ENCODE results near the gene GPR26. TPM values are rescaled to one million over a fixed set of nuclear protein-coding genes. Genes with fewer than 3 reads are reported as not detected.

The GPR26 gene
- polyA plus RNA-seq, 1 experiment, result 0.01 TPM

DNA sequence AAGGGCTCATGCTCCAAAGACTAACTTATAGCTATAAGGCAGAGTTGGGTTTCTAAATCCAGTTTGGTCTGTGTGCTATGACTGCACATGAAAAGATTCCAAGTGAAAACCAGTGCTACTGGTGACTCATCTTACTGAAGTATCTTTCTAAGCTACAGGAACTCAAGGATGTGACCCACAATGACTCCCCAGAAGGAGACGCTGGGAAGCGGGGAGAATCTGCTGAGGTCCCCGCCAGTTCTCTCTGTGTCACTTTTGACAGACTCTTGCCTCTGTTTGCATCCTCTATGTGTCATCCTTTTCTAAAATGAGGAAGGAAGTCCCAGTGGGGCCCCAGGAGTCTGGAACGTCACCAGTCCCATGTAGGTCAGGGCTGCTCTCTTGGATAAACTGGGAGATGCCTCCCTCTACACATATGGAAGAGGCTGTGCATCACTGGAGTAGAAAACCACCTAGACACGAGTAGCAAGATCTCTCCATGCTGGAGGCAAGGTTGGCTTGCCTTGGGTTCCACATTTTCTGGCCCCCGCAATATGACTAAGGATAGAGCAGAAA lies 28.8 kb upstream of the GPR26 start:
- no peaks in the 10 kb centered on the region for H3K27me3 ChIP-seq (ENCODE audit: control insufficient read depth, insufficient read depth, low read length)
- CTCF ChIA-PET, result no interaction called here
- no peak overlapping the region for H3K4me3 ChIP-seq (ENCODE audit: low read depth, low read length)
- POLR2A ChIA-PET, result interaction anchor here (0.6 kb wide), 1 partner anchor 527 kb away, joined by 7 read pairs; no protein-coding TSS in a partner anchor
- peak; percentile 50 for DNase-seq (ENCODE audit: low read depth)
- no peaks in the 10 kb centered on the region for H3K36me3 ChIP-seq (ENCODE audit: control insufficient read depth, insufficient read depth, low read length)
- TF ChIP-seq, protein P1, sequence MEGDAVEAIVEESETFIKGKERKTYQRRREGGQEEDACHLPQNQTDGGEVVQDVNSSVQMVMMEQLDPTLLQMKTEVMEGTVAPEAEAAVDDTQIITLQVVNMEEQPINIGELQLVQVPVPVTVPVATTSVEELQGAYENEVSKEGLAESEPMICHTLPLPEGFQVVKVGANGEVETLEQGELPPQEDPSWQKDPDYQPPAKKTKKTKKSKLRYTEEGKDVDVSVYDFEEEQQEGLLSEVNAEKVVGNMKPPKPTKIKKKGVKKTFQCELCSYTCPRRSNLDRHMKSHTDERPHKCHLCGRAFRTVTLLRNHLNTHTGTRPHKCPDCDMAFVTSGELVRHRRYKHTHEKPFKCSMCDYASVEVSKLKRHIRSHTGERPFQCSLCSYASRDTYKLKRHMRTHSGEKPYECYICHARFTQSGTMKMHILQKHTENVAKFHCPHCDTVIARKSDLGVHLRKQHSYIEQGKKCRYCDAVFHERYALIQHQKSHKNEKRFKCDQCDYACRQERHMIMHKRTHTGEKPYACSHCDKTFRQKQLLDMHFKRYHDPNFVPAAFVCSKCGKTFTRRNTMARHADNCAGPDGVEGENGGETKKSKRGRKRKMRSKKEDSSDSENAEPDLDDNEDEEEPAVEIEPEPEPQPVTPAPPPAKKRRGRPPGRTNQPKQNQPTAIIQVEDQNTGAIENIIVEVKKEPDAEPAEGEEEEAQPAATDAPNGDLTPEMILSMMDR (IDR thresholded peaks at IDR 0.05; ENCODE audit: insufficient read depth, low read depth, low read length), result no peak

DNA sequence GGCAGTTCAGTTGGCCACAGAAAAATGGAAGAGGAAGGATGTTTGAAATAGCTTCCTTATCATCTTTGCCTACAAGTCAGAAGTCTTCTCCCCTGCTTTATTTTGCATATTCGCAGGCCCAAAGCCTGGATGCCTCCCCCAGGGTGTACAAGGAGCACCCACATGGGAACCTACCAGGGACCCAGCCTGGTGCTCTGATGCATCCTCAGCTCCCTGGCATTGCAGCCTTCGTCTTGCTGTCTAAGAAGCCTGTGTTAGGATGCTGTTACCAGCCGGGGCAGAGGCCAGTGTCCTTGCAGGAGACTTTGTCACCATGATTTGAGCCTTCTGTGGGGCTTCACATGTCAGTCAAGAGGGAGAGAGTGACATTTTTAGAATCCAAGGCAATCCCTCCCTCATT lies 27.0 kb upstream of the GPR26 start:
- CTCF ChIA-PET, result interaction anchor here (1.3 kb wide), 1 partner anchor 54 kb away, joined by 3 read pairs; no protein-coding TSS in a partner anchor
- no peaks in the 10 kb centered on the region for H3K36me3 ChIP-seq (ENCODE audit: control insufficient read depth, insufficient read depth, low read length)

DNA sequence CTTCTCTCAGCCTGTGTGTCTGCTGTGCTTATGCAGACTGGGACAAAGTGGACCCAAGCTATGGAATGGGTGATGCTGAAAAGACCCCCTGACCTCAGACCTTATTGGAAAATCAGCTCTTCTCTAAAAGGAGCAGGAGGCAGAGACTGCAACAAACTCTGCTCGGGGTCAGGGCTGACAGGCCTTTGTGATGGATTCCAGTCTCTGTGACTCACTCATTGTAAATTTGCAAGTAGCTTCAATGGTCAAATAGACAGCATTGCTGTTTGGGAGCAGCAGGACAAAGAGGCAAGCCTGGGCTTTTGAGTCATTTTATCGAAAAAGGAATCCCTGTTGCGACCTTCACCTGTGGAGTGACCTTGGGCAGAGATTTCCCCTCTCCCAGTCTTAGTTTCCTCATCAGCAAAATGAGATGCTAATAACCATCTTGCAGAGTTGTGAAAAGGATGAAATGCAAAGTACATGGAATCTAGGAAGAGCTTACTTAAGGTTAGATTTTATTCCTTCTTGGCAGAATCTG lies 26.1 kb upstream of the GPR26 start:
- no peak for DNase-seq (ENCODE audit: low read depth)
- Histone ChIP-seq H3K4me3 (ENCODE audit: low read depth, low read length) (no peak overlapping the region), H3K27me3 (ENCODE audit: control insufficient read depth, insufficient read depth, low read length) (no peaks in the 10 kb centered on the region), H3K36me3 (ENCODE audit: control insufficient read depth, insufficient read depth, low read length) (no peaks in the 10 kb centered on the region)
- POLR2A ChIA-PET, result interaction anchor here (0.6 kb wide), 1 partner anchor 18 kb away, joined by 4 read pairs; no protein-coding TSS in a partner anchor
- TF ChIP-seq, protein P1 (IDR thresholded peaks at IDR 0.05; ENCODE audit: insufficient read depth, low read depth, low read length), result no peak
- CTCF ChIA-PET, result interaction anchor here (0.6 to 1.4 kb wide), 3 partner anchors 38 to 79 kb away, joined by 3 to 4 read pairs (median 3); no protein-coding TSS in a partner anchor

More for the DNA sequence above, 27.0 kb upstream of the GPR26 start:
- POLR2A ChIA-PET, result no interaction called here
- TF ChIP-seq, protein P1 (IDR thresholded peaks at IDR 0.05; ENCODE audit: insufficient read depth, low read depth, low read length), result no peak
- DNase-seq (ENCODE audit: low read depth), result no peak
- Histone ChIP-seq H3K27me3 (ENCODE audit: control insufficient read depth, insufficient read depth, low read length) (no peaks in the 10 kb centered on the region), H3K4me3 (ENCODE audit: low read depth, low read length) (no peak overlapping the region)

DNA sequence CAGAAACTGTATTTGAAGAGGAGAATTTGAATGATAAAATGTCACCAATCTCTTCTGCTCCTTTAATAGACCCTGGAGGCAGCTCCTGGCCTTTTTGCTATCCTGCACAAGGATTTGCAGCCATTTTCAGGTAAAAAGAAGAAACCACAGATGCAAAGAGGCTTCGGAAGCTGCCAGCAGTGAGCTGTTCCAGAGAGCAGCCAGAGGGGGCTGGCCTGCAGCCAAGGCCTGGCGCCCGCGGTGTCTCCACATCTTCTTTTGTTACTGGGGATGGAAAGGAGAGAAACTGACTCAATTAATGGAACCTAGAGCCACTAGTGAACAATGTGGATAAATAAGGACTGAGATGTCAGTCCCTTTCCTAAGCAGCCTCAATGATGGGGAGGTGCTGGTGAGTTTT lies 23.9 kb upstream of the GPR26 start:
- POLR2A ChIA-PET, result no interaction called here
- CTCF ChIA-PET, result no interaction called here
- H3K4me3 ChIP-seq (ENCODE audit: low read depth, low read length), result no peak overlapping the region
- DNase-seq (ENCODE audit: low read depth), result no peak
- no peaks in the 10 kb centered on the region for H3K36me3 ChIP-seq (ENCODE audit: control insufficient read depth, insufficient read depth, low read length)
- no peaks in the 10 kb centered on the region for H3K27me3 ChIP-seq (ENCODE audit: control insufficient read depth, insufficient read depth, low read length)
- TF ChIP-seq, protein P1 (IDR thresholded peaks at IDR 0.05; ENCODE audit: insufficient read depth, low read depth, low read length), result no peak

DNA sequence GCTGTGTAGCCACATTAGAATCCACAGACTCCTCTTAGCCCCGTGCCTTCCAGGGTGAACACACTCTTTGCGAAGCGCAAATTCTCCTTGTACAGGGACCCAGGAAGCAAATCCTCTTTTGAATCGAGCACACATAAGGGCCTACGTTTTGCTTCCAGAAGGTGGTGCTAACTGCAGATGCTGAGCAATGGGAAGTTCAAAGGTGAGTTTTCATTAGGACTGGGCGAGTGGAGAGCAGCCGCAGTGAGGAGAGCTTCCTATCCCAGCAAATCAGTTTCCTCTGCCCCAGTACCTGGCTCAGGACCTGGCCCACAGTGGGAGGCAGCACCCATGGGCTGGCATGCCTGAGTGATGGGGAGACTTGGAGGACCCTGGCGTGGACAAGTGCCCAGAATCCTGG lies 23.5 kb upstream of the GPR26 start:
- Histone ChIP-seq H3K4me3 (ENCODE audit: low read depth, low read length) (no peak overlapping the region), H3K27me3 (ENCODE audit: control insufficient read depth, insufficient read depth, low read length) (no peaks in the 10 kb centered on the region), H3K36me3 (ENCODE audit: control insufficient read depth, insufficient read depth, low read length) (no peaks in the 10 kb centered on the region)
- CTCF ChIA-PET, result no interaction called here
- TF ChIP-seq, protein P1 (IDR thresholded peaks at IDR 0.05; ENCODE audit: insufficient read depth, low read depth, low read length), result no peak
- POLR2A ChIA-PET, result no interaction called here
- no peak for DNase-seq (ENCODE audit: low read depth)
